Measurements from ENCODE around the gene ANKRD12.

DNA sequence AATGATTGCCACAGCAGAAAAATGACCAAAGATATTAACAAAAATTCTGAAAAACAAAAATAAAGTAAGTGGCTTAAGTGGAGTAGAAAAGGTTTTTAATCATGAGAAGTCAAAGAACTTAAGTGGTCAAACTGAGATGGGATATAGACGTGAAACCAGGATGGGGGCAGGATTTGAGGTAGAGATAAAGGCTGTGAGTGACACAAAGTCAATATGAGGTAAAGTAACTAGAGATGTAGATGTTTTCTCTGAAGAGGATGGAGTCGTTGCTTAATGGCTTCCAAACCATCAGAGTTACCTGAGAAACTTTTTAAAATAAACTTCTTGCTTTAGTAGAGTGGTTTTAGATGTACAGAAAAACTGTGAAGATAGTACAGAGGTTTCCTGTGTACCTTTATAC lies 21.2 kb downstream of the ANKRD12 start:
- no peak for TF ChIP-seq CTCF (IDR thresholded peaks at IDR 0.05)
- TF ChIP-seq POLR2A (IDR thresholded peaks at IDR 0.05): no peak
